OCI-LY1 (cell line): ENCODE measurements around the gene POF1B.
"Not testable (repeated sequence)": the region's sequence is repeated elsewhere in the genome, so short reads cannot be mapped to it uniquely, and the experiment has no call there.

ENCODE experiments used
- H2AFZ ChIP-seq: fragments of 200-600 bp; sonication (generic), shearing (Covaris generic); 2 replicates; pipeline ENCODE4 v1.6.0; 2014; ENCODE audit warnings: antibody characterized with exemption, mild to moderate bottlenecking, low read length
- H3F3A ChIP-seq: fragments of 200-600 bp; sonication (generic), shearing (Covaris generic); 2 replicates; pipeline ENCODE4 v1.6.0; 2014; ENCODE audit warnings: mild to moderate bottlenecking, antibody characterized with exemption, low read length, moderate library complexity; ENCODE audit not compliant: insufficient read depth
- H3K27ac ChIP-seq: fragments of 200-600 bp; sonication (generic); 2 replicates; pipeline ENCODE4 v1.5.1; 2014; ENCODE audit warnings: low read length, mixed run types, mild to moderate bottlenecking, low read depth; ENCODE audit not compliant: poor library complexity, severe bottlenecking
- H3K27me3 ChIP-seq: fragments of 200-600 bp; sonication (generic); 2 replicates; pipeline ENCODE4 v1.6.0; 2014; ENCODE audit warnings: antibody characterized with exemption, mild to moderate bottlenecking, low read length, moderate library complexity; ENCODE audit not compliant: insufficient read depth
- H3K36me3 ChIP-seq: fragments of 200-600 bp; sonication (generic); 2 replicates; pipeline ENCODE4 v1.6.1; 2014; ENCODE audit warnings: mild to moderate bottlenecking, antibody characterized with exemption, low read length, moderate library complexity, mixed read lengths; ENCODE audit not compliant: insufficient read depth
- H3K4me1 ChIP-seq: fragments of 200-600 bp; sonication (generic); 2 replicates; pipeline ENCODE4 v1.5.1; 2014; ENCODE audit warnings: mild to moderate bottlenecking, low read length, moderate library complexity; ENCODE audit not compliant: insufficient read depth, severe bottlenecking
- H3K4me2 ChIP-seq: fragments of 200-600 bp; sonication (generic), shearing (Covaris generic); 2 replicates; pipeline ENCODE4 v1.6.1; 2014; ENCODE audit warnings: low read length
- H3K4me3 ChIP-seq: fragments of 200-600 bp; sonication (generic); 2 replicates; pipeline ENCODE4 v1.5.1; 2014; ENCODE audit warnings: low read length, low read depth, mild to moderate bottlenecking, mixed read lengths; ENCODE audit not compliant: poor library complexity, severe bottlenecking
- H3K79me2 ChIP-seq: fragments of 200-600 bp; shearing (Covaris generic); 2 replicates; pipeline ENCODE4 v1.6.1; 2016; ENCODE audit warnings: mixed run types, low read length, mixed read lengths; ENCODE audit not compliant: insufficient read depth
- H3K9ac ChIP-seq: fragments of 200-600 bp; sonication (generic), shearing (Covaris generic); 2 replicates; pipeline ENCODE4 v1.6.1; 2014; ENCODE audit warnings: mild to moderate bottlenecking, low read length, mixed read lengths
- H3K9me2 ChIP-seq: fragments of 200-600 bp; sonication (generic), shearing (Covaris generic); 2 replicates; pipeline ENCODE4 v1.6.1; 2014; ENCODE audit warnings: low read depth, mild to moderate bottlenecking, low read length, mixed read lengths
- H3K9me3 ChIP-seq: fragments of 200-600 bp; shearing (Covaris generic); 2 replicates; pipeline ENCODE4 v1.6.1; 2014; ENCODE audit warnings: low read length, mixed read lengths
- H4K20me1 ChIP-seq: fragments of 200-600 bp; sonication (generic), shearing (Covaris generic); 2 replicates; pipeline ENCODE4 v1.6.0; 2016; ENCODE audit warnings: mild to moderate bottlenecking, low read length; ENCODE audit not compliant: insufficient read depth
- EZH2 ChIP-seq: fragments of 200-600 bp; sonication (generic), shearing (Covaris generic); IDR thresholded peaks from 2 replicates; pipeline ENCODE4 v1.8.0; 2017; ENCODE audit warnings: borderline replicate concordance, mixed run types, mild to moderate bottlenecking, antibody characterized with exemption, low read length, moderate library complexity, mixed read lengths
- TF ChIP-seq, protein P1 (sequence below): fragments of 200-600 bp; sonication (generic), shearing (Covaris generic); IDR thresholded peaks from 2 replicates; pipeline ENCODE4 v1.5.1; 2017; ENCODE audit warnings: mild to moderate bottlenecking, antibody characterized with exemption, low read length, moderate library complexity, mixed read lengths

Gene POF1B

DNA sequence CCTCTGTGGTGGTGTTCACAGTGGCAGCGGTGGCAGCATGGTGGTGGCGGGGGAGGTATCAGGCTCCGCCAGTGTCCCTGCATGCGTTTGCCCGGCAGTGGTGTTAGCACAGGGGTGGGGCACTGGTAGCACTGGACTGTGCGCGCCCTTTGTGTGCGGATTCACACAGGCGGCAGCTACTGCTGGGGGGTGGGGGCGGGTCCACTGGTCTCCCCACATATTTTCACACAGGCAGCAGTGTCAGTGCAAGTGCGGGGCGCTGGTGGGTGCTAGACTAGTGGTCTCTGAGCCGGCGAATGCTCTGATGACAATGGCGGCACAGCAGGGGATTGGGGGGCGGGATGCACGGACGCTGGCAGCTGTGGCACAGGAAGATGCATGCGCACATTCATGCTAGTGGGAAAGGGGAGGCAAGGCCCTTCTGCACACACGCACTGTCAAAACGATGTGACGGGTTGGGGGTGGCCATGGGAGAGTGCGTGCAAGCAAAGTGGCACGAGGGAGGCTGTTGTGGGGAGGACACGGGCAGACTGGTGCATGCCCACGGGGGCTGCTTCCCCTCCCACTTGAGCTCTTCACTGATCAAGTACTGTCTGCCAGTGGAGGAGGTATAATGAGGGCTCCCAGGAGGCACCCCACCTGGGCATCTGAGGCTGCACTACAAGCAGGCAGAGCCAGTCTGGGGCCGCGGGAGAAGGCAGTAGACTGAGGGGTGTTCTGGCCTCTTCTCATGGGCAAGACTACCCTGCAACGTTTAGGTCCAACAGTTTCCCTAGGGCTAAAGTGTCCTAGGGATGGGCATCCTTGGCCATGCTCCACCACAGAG, 53.0 kb downstream of the POF1B start:
- Histone ChIP-seq H3K9me3 (no peaks in the 10 kb centered on the region), H3F3A (no peaks in the 10 kb centered on the region), H3K36me3 (no peaks in the 10 kb centered on the region), H2AFZ (no peak overlapping the region), H4K20me1 (no peaks in the 10 kb centered on the region), H3K4me1 (no peaks in the 10 kb centered on the region), H3K4me3 (no peak overlapping the region), H3K4me2 (no peak overlapping the region), H3K27ac (no peak overlapping the region), H3K9me2 (no peaks in the 10 kb centered on the region), H3K9ac (no peak overlapping the region), H3K27me3 (no peaks in the 10 kb centered on the region), H3K79me2 (no peaks in the 10 kb centered on the region)
- TF ChIP-seq, protein P1, sequence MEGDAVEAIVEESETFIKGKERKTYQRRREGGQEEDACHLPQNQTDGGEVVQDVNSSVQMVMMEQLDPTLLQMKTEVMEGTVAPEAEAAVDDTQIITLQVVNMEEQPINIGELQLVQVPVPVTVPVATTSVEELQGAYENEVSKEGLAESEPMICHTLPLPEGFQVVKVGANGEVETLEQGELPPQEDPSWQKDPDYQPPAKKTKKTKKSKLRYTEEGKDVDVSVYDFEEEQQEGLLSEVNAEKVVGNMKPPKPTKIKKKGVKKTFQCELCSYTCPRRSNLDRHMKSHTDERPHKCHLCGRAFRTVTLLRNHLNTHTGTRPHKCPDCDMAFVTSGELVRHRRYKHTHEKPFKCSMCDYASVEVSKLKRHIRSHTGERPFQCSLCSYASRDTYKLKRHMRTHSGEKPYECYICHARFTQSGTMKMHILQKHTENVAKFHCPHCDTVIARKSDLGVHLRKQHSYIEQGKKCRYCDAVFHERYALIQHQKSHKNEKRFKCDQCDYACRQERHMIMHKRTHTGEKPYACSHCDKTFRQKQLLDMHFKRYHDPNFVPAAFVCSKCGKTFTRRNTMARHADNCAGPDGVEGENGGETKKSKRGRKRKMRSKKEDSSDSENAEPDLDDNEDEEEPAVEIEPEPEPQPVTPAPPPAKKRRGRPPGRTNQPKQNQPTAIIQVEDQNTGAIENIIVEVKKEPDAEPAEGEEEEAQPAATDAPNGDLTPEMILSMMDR: no peak
- TF ChIP-seq EZH2: no peak

DNA sequence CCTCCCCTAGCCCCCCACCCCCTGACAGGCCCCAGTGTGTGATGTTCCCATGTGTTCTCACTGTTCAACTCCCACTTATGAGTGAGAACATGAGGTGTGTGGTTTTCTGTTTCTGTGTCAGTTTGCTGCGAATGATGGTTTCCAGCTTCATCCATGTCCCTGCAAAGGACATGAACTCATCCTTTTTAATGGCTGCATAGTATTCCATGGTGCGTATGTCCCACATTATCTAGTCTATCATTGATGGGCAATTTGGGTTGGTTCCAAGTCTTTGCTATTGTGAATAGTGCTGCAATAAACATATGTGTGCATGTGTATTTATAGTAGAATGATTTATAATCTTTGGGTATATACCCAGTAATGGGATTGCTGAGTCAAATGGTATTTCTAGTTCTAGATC, 68.1 kb downstream of the POF1B start:
- not testable (repeated sequence) for H3K9me2 ChIP-seq, H3K9ac ChIP-seq, H4K20me1 ChIP-seq, H3K4me1 ChIP-seq, H3K36me3 ChIP-seq, H2AFZ ChIP-seq, H3K4me2 ChIP-seq, H3K27me3 ChIP-seq, H3K27ac ChIP-seq, H3K79me2 ChIP-seq, H3K4me3 ChIP-seq, H3F3A ChIP-seq, H3K9me3 ChIP-seq

DNA sequence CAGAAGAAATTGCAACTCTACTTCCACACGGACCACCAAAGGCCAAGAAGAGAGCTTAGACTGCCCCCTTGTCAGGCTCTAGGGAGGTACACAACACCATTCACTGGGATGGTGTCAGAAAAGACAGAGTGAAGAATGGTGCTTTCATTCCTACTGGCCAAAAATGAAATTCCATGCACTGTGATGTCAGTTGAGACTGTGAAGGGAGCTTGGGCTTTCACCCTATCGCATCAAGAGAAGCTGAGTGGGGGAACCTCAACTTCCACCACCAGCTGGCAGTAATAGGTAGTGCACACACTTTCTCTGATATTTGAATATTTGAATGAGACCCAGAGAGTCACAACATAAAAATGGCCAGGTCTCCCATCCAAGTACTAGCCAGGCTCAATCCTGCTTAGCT, 69.7 kb downstream of the POF1B start:
- Histone ChIP-seq H3K9ac (no peak overlapping the region), H3K4me3 (no peak overlapping the region), H3K27ac (no peak overlapping the region), H4K20me1 (no peaks in the 10 kb centered on the region), H3K27me3 (no peaks in the 10 kb centered on the region), H2AFZ (no peak overlapping the region), H3F3A (no peaks in the 10 kb centered on the region), H3K36me3 (peaks cover 7% of the 10 kb centered on the region), H3K4me2 (no peak overlapping the region), H3K4me1 (no peaks in the 10 kb centered on the region), H3K9me3 (no peaks in the 10 kb centered on the region), H3K79me2 (no peaks in the 10 kb centered on the region), H3K9me2 (no peaks in the 10 kb centered on the region)
- TF ChIP-seq EZH2: no peak
- TF ChIP-seq, protein P1: peak; percentile 7; the same call in 1 of the 2 replicates

GRCh38 chrX:85303544-85303943, 75.9 kb downstream of the POF1B start:
- Histone ChIP-seq H3K36me3 (peaks cover 27% of the 10 kb centered on the region), H2AFZ (no peak overlapping the region), H3K4me3 (no peak overlapping the region), H3F3A (no peaks in the 10 kb centered on the region), H3K27ac (no peak overlapping the region), H3K9me3 (no peaks in the 10 kb centered on the region), H3K9me2 (no peaks in the 10 kb centered on the region), H3K4me2 (no peak overlapping the region), H3K79me2 (no peaks in the 10 kb centered on the region), H4K20me1 (no peaks in the 10 kb centered on the region), H3K4me1 (no peaks in the 10 kb centered on the region), H3K9ac (no peak overlapping the region), H3K27me3 (no peaks in the 10 kb centered on the region)
- TF ChIP-seq, protein P1: no peak
- TF ChIP-seq EZH2: no peak
